Smooth muscle cell of the pulmonary artery (primary cell): ENCODE results near the gene LRP1-AS. TPM values are rescaled to one million over a fixed set of nuclear protein-coding genes. Genes with fewer than 3 reads are reported as not detected.

Experiments
- total RNA-seq: library from RNA; depleted of rRNA; stranded (reverse); fragments of >200 nt; gene quantifications from 2 replicates; pipeline ENCODE4 v1.2.3, GENCODE V29; 2014

LRP1-AS gene
- 0.20 TPM in 1 of 2 replicates, not detected in the other for total RNA-seq

GRCh38 chr12:57146961-57147944 is at the start of gene LRP1-AS:
Gene LRP1-AS (minus strand): TSS chr12:57147619.

GRCh38 chr12:57127726-57128518 is 19.5 kb downstream of the LRP1-AS start, which contains the start of gene LRP1:
Gene LRP1 (plus strand): TSS chr12:57128483. CDS start chr12:57128965, 482 bp downstream.

GRCh38 chr12:57111031-57111734 is 36.2 kb downstream of the LRP1-AS start, which contains the start of gene STAT6:
Gene STAT6 (minus strand): TSS chr12:57111362. CDS start chr12:57108278, 3,084 bp downstream.

Other genes starting within 250 kb of the LRP1-AS start
- not detected in 2 replicates for gene SDR9C7, start 213.2 kb downstream of the LRP1-AS start, total RNA-seq
- 0.13 and 0.17 TPM in 2 replicates for gene RDH16, start 190.0 kb downstream of the LRP1-AS start, total RNA-seq
- 4.5 and 5.9 TPM in 2 replicates for gene ZBTB39, start 141.1 kb downstream of the LRP1-AS start, total RNA-seq
- not detected in 2 replicates for gene TAC3, start 131.1 kb downstream of the LRP1-AS start, total RNA-seq
- under 0.01 and 0.53 TPM in 2 replicates for gene MYO1A, start 97.5 kb downstream of the LRP1-AS start, total RNA-seq
- 6.6 and 9.9 TPM in 2 replicates for gene NEMP1, start 68.8 kb downstream of the LRP1-AS start, total RNA-seq
- 47.2 and 51.8 TPM in 2 replicates for gene NAB2, start 58.5 kb downstream of the LRP1-AS start, total RNA-seq
- gene STAT6, start 36.3 kb downstream of the LRP1-AS start, total RNA-seq: 104 and 110 TPM in 2 replicates
- gene LRP1, start 19.1 kb downstream of the LRP1-AS start, total RNA-seq: 1,272 and 1,561 TPM in 2 replicates
- 28.2 and 49.1 TPM in 2 replicates for gene NXPH4, start 69.2 kb upstream of the LRP1-AS start, total RNA-seq
- gene SHMT2, start 82.1 kb upstream of the LRP1-AS start, total RNA-seq: 235 and 319 TPM in 2 replicates
- gene STAC3, start 103.6 kb upstream of the LRP1-AS start, total RNA-seq: 0.26 and 0.33 TPM in 2 replicates